ENCODE measurements around the gene SSUH2.

DNA sequence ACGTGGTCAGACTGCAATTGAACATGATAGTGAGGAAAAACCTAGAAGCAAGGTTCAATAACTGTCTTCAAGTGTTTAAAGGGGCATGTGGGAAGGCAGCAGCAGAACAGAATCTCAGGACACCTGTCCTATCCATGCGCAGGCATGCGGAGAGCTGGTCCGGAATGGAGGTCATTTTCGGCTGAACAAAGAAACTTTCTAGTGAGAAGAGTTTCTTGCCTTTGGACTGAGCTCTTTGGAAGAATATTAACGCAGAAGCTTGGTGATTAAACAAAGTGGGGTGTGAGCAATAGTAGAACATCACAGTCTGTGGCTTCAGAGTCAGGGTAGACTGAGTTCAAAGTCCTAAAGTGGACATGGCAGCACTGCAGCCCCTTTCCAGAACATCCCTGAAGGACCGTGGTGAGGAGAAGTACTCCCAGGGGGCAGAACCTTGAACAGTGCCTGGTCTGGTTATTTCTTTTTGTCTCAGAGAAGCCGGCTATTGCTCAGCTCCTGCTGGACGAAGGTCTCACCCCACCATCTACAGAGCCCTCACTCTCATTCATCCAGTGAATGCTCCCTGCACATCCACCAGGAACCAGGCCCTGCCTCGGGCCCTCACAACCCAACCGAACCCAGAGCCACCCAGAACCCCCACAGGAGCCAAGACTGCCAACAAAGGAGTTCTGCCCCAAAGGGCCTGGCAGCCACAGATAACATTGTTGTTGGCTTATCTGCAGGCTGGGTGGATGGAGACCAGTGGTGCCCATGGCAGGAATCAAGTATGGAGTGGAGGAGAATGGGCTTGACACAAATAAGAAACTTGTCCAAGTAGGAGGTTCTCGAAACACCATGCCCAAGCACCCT lies 2.8 kb upstream of the SSUH2 start:
- TF ChIP-seq POLR2AphosphoS5 (IDR thresholded peaks at IDR 0.05; ENCODE audit: borderline replicate concordance, low read depth, low read length) (no peak), EZH2 (IDR thresholded peaks at IDR 0.05) (no peak), FOXP2 (optimal IDR thresholded peaks at IDR 0.05; ENCODE audit: control extremely low read depth, extremely low read length, insufficient read depth) (no peak)
